ENCODE data around the gene BRCA1. TPM values are rescaled to one million over a fixed set of nuclear protein-coding genes. Genes with fewer than 3 reads are reported as not detected.

The BRCA1 gene
- total and polyA plus RNA-seq, 8 donors, result 10.3 to 24.4 (median 18.4) TPM

- no peak overlapping the region for H3K4me3 ChIP-seq
- TF ChIP-seq, protein P1, sequence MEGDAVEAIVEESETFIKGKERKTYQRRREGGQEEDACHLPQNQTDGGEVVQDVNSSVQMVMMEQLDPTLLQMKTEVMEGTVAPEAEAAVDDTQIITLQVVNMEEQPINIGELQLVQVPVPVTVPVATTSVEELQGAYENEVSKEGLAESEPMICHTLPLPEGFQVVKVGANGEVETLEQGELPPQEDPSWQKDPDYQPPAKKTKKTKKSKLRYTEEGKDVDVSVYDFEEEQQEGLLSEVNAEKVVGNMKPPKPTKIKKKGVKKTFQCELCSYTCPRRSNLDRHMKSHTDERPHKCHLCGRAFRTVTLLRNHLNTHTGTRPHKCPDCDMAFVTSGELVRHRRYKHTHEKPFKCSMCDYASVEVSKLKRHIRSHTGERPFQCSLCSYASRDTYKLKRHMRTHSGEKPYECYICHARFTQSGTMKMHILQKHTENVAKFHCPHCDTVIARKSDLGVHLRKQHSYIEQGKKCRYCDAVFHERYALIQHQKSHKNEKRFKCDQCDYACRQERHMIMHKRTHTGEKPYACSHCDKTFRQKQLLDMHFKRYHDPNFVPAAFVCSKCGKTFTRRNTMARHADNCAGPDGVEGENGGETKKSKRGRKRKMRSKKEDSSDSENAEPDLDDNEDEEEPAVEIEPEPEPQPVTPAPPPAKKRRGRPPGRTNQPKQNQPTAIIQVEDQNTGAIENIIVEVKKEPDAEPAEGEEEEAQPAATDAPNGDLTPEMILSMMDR (IDR thresholded peaks at IDR 0.05), result no peak
- peaks cover 14 to 84% of the 10 kb centered on the region in 2 donors for H3K4me1 ChIP-seq
- ATAC-seq (no peak), DNase-seq (no peak)
- intact Hi-C loops (cut with DNase I), result no loop called here
- no peaks in the 10 kb centered on the region for H3K9me3 ChIP-seq
- peak overlapping the region in 1 of 2 donors; percentile 88 for H3K27ac ChIP-seq
- H3K27me3 ChIP-seq, result no peaks in the 10 kb centered on the region
- H3K36me3 ChIP-seq, result peaks cover 0 to 45% of the 10 kb centered on the region in 2 donors
These were observed 106.2 kb downstream of the BRCA1 start for GRCh38 chr17:43018932-43019331.

- peaks cover 14 to 82% of the 10 kb centered on the region in 2 donors for H3K4me1 ChIP-seq
- TF ChIP-seq, protein P1 (IDR thresholded peaks at IDR 0.05), result no peak
- H3K36me3 ChIP-seq, result peaks cover 0 to 52% of the 10 kb centered on the region in 2 donors
- H3K27ac ChIP-seq, result peak overlapping the region in 1 of 2 donors; percentile 88
- intact Hi-C loops (cut with DNase I), result no loop called here
- DNase-seq, result no peak
- H3K4me3 ChIP-seq, result no peak overlapping the region
- H3K9me3 ChIP-seq, result no peaks in the 10 kb centered on the region
- ATAC-seq, result no peak
- H3K27me3 ChIP-seq, result no peaks in the 10 kb centered on the region
These were observed 106.9 kb downstream of the BRCA1 start for GRCh38 chr17:43018008-43018853.

DNA sequence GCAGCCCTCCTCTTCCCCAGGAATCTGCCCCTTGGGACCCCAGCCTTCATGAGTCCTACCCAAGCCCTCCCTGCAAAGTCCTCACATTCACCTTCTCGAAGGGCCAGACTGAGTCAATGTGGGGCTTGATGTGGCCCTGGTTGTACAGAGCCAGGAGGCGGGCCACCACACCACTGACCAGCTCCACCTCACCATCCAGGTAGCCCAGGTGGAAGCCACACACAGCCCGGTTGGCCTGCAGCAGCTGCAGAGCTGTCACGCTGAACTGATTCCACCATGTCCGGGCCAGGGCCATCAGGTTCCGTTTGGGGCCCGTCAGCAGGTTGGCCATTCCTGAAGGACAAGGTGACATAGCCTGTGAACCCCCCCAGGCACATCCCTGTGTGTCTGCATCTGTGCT lies 108.9 kb downstream of the BRCA1 start:
- Histone ChIP-seq H3K4me1 (peaks cover 14 to 76% of the 10 kb centered on the region in 2 donors), H3K36me3 (peaks cover 0 to 70% of the 10 kb centered on the region in 2 donors), H3K4me3 (no peak overlapping the region), H3K27me3 (no peaks in the 10 kb centered on the region), H3K27ac (peak overlapping the region in 1 of 2 donors; percentile 16), H3K9me3 (no peaks in the 10 kb centered on the region)
- TF ChIP-seq, protein P1 (IDR thresholded peaks at IDR 0.05), result no peak
- intact Hi-C loops (cut with DNase I), result no loop called here
- ATAC-seq, result no peak
- no peak for DNase-seq

- ATAC-seq, result peak; percentile 22
- Histone ChIP-seq H3K36me3 (peaks cover 0 to 70% of the 10 kb centered on the region in 2 donors), H3K27me3 (no peaks in the 10 kb centered on the region), H3K4me3 (no peak overlapping the region), H3K4me1 (peaks cover 14 to 75% of the 10 kb centered on the region in 2 donors), H3K27ac (peak overlapping the region; percentile 19 to 55), H3K9me3 (no peaks in the 10 kb centered on the region)
- TF ChIP-seq, protein P1 (IDR thresholded peaks at IDR 0.05), result no peak
- intact Hi-C loops (cut with DNase I), result no loop called here
- no peak for DNase-seq
These were observed 109.6 kb downstream of the BRCA1 start for GRCh38 chr17:43015579-43015978.
